HepG2 (cell line): ENCODE results near the gene SGK1. TPM values are rescaled to one million over a fixed set of nuclear protein-coding genes. Genes with fewer than 3 reads are reported as not detected.

ENCODE experiments used
- EZH2 ChIP-seq: conservative IDR thresholded peaks from 2 replicates; pipeline ENCODE4 v1.6.1; 2012; ENCODE audit warnings: mild to moderate bottlenecking, low read depth, low read length, moderate library complexity
- PTBP1 ChIP-seq: fragments of 200-400 bp; formaldehyde crosslinking; IDR thresholded peaks from 2 replicates; pipeline ENCODE4 v1.6.1; 2018; ENCODE audit warnings: low read length, low read depth; ENCODE audit not compliant: poor library complexity, severe bottlenecking
- SKIL ChIP-seq: sonication (generic); formaldehyde crosslinking; IDR thresholded peaks from 2 replicates; pipeline ENCODE4 v1.8.0; 2022; ENCODE audit warnings: missing genetic modification reagents, mild to moderate bottlenecking, moderate library complexity, borderline replicate concordance
- SOX6 ChIP-seq, 2 experiments: fragments of 450-650 bp in 1 of 2; sonication (generic) in 1 of 2; formaldehyde crosslinking in 1 of 2; IDR thresholded peaks; 2 replicates each; pipeline versions ENCODE4 v1.4.0 to v1.6.1; 2017 to 2020; ENCODE audit warnings: antibody characterized with exemption in 1 of 2, mild to moderate bottlenecking in 1 of 2, missing genetic modification reagents in 1 of 2
- ZNF18 ChIP-seq: sonication (generic); formaldehyde crosslinking; IDR thresholded peaks from 2 replicates; pipeline ENCODE4 v1.8.0; 2022; ENCODE audit warnings: mild to moderate bottlenecking, missing genetic modification reagents; ENCODE audit not compliant: insufficient replicate concordance
- ZNF329 ChIP-seq: sonication (generic); formaldehyde crosslinking; IDR thresholded peaks from 2 replicates; pipeline ENCODE4 v1.9.0; 2021; ENCODE audit warnings: low read depth, mild to moderate bottlenecking, missing genetic modification reagents
- ZNF687 ChIP-seq: sonication (generic); formaldehyde crosslinking; IDR thresholded peaks from 2 replicates; pipeline ENCODE4 v1.5.1; 2020; ENCODE audit warnings: mild to moderate bottlenecking, missing genetic modification reagents, moderate library complexity
- ZNF710 ChIP-seq: sonication (generic); formaldehyde crosslinking; IDR thresholded peaks from 2 replicates; pipeline ENCODE4 v1.5.0; 2020; ENCODE audit warnings: mild to moderate bottlenecking, missing genetic modification reagents, borderline replicate concordance
- polyA plus RNA-seq, 8 experiments: library from polyadenylated mRNA; depleted of rRNA in 3 of 8; stranded (reverse) in 7 of 8; unstranded in 1 of 8; fragments of >200 nt; fragmentation: Illumina TruSeq in 4 of 8; extraction: Trizol in 4 of 8; gene quantifications; 2 replicates each; pipeline versions ENCODE4 v1.2.1 to v1.2.3, GENCODE V29; 2011 to 2016; ENCODE audit warnings: low read depth in 4 of 8, missing spikeins in 1 of 8, mixed read lengths in 1 of 8; ENCODE audit not compliant: insufficient read depth in 1 of 8
- total RNA-seq, 5 experiments: library from RNA; depleted of rRNA; stranded (reverse); fragments of >200 nt; fragmentation: Illumina TruSeq; extraction: Trizol; gene quantifications; 2 replicates each; pipeline ENCODE4 v1.2.3, GENCODE V29; 2016; ENCODE audit warnings: low read depth in 1 of 5

The SGK1 gene
- total and polyA plus RNA-seq, 2 of the 13 experiments (the other 11 are each of a cell fraction or from before 2014, with no cell fraction given) = 56.1 to 56.2 TPM

- no peak for TF ChIP-seq ZNF18
- no peak for TF ChIP-seq ZNF710 (CRISPR knock-in tag)
- no peak for TF ChIP-seq ZNF329
- TF ChIP-seq SOX6 (IDR thresholded peaks at IDR 0.05) = no peak
- TF ChIP-seq SOX6 (CRISPR knock-in tag; IDR thresholded peaks at IDR 0.05) = no peak
- no peak for TF ChIP-seq PTBP1
- TF ChIP-seq SKIL (CRISPR knock-in tag) = no peak
- TF ChIP-seq EZH2 = peak; percentile 69; the same call in 1 of the 2 replicates
- peak; percentile 22; the same call in 1 of the 2 replicates for TF ChIP-seq ZNF687 (CRISPR knock-in tag)
Measured at GRCh38 chr6:134317471-134318131, at the start of gene SGK1 (continued).
